ENCODE results near the gene ABCA4. TPM values are rescaled to one million over a fixed set of nuclear protein-coding genes. Genes with fewer than 3 reads are reported as not detected.

The ABCA4 gene
- total and polyA plus RNA-seq, 7 donors, result 0.14 to 1.1 (median 0.16) TPM; not detected in 2

DNA sequence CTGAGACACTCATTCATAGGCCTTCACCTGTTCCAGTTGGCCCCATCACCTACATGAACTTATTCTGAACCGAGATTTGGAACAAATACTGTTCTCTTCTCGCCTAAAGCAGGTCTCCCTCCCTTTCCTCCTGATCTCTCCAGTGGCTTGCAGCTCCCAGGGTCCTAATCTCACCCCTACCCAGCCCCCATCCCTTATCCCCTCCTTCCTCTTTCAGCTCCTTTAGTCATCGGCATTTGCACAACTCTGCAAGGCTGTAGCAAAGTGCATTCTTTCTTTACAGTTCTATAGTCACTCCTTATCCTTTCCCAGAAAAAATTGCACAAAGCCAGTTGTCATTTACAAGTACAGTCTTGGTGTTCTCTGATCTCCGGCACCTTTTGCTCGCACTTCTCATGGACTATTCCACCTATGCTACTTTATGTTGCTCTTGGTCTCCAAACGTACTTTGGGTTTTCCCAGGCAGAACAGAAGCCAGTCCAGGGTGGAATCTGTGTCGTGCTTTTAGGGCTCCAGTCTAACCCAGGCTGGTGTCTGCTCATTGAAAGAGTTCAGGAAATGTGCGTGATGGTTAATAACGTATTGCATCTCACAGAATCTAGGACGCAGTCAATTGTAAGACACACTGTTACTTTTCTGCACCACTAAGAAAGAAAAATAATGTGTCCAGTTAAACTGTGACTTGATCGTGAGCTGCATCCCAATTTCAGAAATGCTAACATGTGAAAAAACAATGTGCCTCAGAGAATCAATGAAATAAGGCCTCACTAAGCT lies 965 bp downstream of the ABCA4 start:
- Histone ChIP-seq H3K4me1 (no peaks in the 10 kb centered on the region), H3K9me3 (no peaks in the 10 kb centered on the region), H3K27me3 (no peaks in the 10 kb centered on the region), H3K36me3 (no peaks in the 10 kb centered on the region), H3K4me3 (no peak overlapping the region), H3K27ac (no peak overlapping the region)
- intact Hi-C loops (cut with DNase I), result no loop called here
- 88 to 89% methylated on average over 11 of the region's 11 CpGs for WGBS, 2 donors
- TF ChIP-seq EP300 (IDR thresholded peaks at IDR 0.05), result no peak
- no peak for TF ChIP-seq POLR2A (IDR thresholded peaks at IDR 0.05)
- TF ChIP-seq, protein P1, sequence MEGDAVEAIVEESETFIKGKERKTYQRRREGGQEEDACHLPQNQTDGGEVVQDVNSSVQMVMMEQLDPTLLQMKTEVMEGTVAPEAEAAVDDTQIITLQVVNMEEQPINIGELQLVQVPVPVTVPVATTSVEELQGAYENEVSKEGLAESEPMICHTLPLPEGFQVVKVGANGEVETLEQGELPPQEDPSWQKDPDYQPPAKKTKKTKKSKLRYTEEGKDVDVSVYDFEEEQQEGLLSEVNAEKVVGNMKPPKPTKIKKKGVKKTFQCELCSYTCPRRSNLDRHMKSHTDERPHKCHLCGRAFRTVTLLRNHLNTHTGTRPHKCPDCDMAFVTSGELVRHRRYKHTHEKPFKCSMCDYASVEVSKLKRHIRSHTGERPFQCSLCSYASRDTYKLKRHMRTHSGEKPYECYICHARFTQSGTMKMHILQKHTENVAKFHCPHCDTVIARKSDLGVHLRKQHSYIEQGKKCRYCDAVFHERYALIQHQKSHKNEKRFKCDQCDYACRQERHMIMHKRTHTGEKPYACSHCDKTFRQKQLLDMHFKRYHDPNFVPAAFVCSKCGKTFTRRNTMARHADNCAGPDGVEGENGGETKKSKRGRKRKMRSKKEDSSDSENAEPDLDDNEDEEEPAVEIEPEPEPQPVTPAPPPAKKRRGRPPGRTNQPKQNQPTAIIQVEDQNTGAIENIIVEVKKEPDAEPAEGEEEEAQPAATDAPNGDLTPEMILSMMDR (IDR thresholded peaks at IDR 0.05), result no peak
- no peak for TF ChIP-seq POLR2AphosphoS5 (IDR thresholded peaks at IDR 0.05)
- no peak for DNase-seq

DNA sequence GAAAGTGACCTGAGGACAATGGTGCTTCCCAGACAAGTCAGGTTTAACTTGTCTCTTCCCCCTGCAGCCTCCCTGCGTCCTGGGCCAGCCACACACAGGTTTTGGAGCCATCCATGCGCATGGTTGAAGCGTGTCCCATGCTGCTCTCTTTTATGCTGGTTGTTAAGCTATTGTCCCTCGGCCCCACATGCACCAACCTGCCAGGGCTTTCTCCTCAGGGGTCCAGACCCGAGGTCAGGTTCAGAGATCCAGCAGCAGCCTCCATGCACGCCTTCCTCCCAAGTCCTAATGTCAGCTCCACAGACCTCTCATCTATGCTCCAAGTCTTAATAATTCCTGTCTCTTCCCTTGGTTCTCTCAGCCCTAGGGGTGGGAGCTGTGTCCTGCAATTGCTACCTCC lies 1.6 kb downstream of the ABCA4 start:
- H3K4me1 ChIP-seq, result no peaks in the 10 kb centered on the region
- no peak overlapping the region for H3K4me3 ChIP-seq
- H3K27ac ChIP-seq, result no peak overlapping the region
- DNase-seq, result no peak
- no peaks in the 10 kb centered on the region for H3K27me3 ChIP-seq
- intact Hi-C loops (cut with DNase I), result no loop called here
- WGBS, 2 donors, result 85 to 89% methylated on average over 6 of the region's 6 CpGs
- TF ChIP-seq POLR2AphosphoS5 (IDR thresholded peaks at IDR 0.05) (no peak), EP300 (IDR thresholded peaks at IDR 0.05) (no peak)
- H3K36me3 ChIP-seq, result no peaks in the 10 kb centered on the region
- no peaks in the 10 kb centered on the region for H3K9me3 ChIP-seq

DNA sequence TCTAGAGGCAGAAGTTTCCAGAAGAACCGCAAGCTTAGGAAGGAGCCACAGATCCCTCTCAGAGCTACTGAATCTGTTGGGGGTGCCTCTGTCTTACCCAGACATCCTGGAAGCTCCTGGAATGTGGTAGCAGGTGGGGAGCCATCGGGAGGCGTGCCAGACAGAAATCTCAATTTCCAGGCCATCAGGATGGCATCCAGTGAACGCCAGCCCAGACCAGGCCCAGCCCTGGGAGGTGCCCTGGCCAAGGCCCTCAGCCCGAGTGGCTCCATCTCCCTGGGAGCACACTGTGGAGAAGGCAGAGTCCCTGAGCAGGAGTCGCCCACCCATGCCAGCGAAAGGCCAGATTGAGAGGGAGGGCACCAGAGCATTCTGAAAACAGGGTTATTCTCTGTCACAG lies 2.5 kb downstream of the ABCA4 start:
- no peak for TF ChIP-seq EP300 (IDR thresholded peaks at IDR 0.05)
- TF ChIP-seq POLR2A (IDR thresholded peaks at IDR 0.05), result no peak
- TF ChIP-seq POLR2AphosphoS5 (IDR thresholded peaks at IDR 0.05), result no peak
- TF ChIP-seq, protein P1 (IDR thresholded peaks at IDR 0.05), result no peak
- Histone ChIP-seq H3K27me3 (no peaks in the 10 kb centered on the region), H3K36me3 (no peaks in the 10 kb centered on the region), H3K4me3 (no peak overlapping the region), H3K9me3 (no peaks in the 10 kb centered on the region), H3K4me1 (no peaks in the 10 kb centered on the region), H3K27ac (no peak overlapping the region)
- DNase-seq, result no peak
- 78 to 95% methylated on average over 7 of the region's 7 CpGs for WGBS, 2 donors
- intact Hi-C loops (cut with DNase I), result no loop called here

DNA sequence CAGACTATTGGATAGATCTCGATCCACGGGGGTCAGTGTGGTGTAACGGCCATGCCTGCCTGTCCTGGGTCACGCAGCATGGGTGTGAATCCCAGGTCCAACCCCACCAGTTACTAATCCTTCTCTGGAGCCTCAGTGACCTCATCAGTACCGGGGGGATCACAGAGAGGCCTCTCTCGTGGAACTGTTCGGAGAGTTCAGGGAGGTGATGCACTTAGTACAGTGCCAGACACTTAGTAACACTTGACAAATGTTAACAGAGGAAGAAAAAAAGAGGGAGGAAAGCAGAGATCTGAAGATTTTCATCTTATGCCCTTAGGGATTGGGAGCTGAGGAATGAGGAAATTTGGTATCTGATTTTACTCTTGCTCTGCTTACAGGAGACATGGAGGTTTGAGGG lies 2.9 kb downstream of the ABCA4 start:
- H3K27ac ChIP-seq, result no peak overlapping the region
- DNase-seq, result no peak
- 89 to 90% methylated on average over 7 of the region's 7 CpGs for WGBS, 2 donors
- no peak overlapping the region for H3K4me3 ChIP-seq
- H3K36me3 ChIP-seq, result no peaks in the 10 kb centered on the region
- intact Hi-C loops (cut with DNase I), result no loop called here
- no peaks in the 10 kb centered on the region for H3K9me3 ChIP-seq
- TF ChIP-seq EP300 (IDR thresholded peaks at IDR 0.05) (no peak), POLR2AphosphoS5 (IDR thresholded peaks at IDR 0.05) (no peak), POLR2A (IDR thresholded peaks at IDR 0.05) (no peak)
- TF ChIP-seq, protein P1 (IDR thresholded peaks at IDR 0.05), result no peak
- H3K4me1 ChIP-seq, result no peaks in the 10 kb centered on the region
- H3K27me3 ChIP-seq, result no peaks in the 10 kb centered on the region

DNA sequence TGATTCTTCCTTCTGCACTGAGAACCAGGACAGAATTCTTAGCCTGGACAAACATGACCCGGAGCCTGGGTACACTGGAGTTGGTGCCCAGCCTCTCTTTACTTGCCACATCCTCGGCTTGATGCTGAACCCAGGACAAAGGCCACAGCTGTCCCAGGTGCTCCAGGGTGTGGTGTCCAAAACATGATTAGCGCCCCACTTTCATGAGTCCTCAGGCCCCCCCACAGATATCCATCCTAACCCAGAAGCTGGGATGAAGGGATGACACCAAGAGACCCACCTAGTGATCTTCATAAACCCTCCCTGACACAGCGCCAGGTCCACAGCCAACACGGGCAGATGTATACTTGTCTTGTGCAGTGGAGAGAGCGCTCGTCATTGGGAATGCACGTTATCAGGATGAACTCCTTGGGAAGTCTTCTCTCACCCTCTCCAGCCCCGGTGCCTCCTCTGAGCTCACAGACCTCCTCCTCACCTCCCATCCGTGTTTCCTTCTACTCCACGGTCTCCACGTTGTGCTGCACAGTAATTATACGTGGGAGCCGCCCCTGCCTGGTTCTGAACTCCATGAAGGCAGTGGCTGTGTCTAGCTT lies 3.6 kb downstream of the ABCA4 start:
- Histone ChIP-seq H3K4me3 (no peak overlapping the region), H3K36me3 (no peaks in the 10 kb centered on the region), H3K9me3 (no peaks in the 10 kb centered on the region), H3K27ac (no peak overlapping the region), H3K4me1 (no peaks in the 10 kb centered on the region), H3K27me3 (no peaks in the 10 kb centered on the region)
- no peak for DNase-seq
- TF ChIP-seq, protein P1 (IDR thresholded peaks at IDR 0.05), result no peak
- TF ChIP-seq POLR2A (IDR thresholded peaks at IDR 0.05), result no peak
- no peak for TF ChIP-seq EP300 (IDR thresholded peaks at IDR 0.05)
- no peak for TF ChIP-seq POLR2AphosphoS5 (IDR thresholded peaks at IDR 0.05)
- intact Hi-C loops (cut with DNase I), result no loop called here
- WGBS, 2 donors, result 75 to 86% methylated on average over 14 of the region's 14 CpGs
